Middle frontal gyrus (tissue), 1 donor: ENCODE results near the gene MAPK8IP2.
"Not testable (repeated sequence)": the region's sequence is repeated elsewhere in the genome, so short reads cannot be mapped to it uniquely, and the experiment has no call there.

ENCODE experiments used
- DNase-seq: peaks from one replicate; pipeline ENCODE4 v3.0.0-alpha.2; 2015; ENCODE audit warnings: low spot score; ENCODE audit errors: extremely low spot score

MAPK8IP2 gene

GRCh38 chr22:50635591-50635990, 35.0 kb downstream of the MAPK8IP2 start:
- DNase-seq, result no peak

DNA sequence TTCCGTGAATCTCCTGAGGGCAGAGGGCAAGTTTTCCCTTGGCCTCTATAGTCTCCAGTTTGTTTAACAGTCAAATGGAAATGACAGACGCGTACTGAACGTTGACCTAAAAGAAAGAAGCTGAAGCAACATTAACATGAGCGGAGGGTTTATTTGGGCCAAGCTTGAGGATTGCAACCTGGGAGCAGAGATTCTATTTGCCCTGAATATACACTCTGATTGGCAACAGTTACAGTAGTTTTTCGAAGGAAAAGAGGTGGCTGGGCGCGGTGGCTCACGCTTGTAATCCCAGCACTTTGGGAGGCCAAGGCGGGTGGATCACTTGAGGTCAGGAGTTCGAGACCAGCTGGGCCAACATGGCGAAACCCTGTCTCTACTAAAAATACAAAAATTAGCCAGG, 39.7 kb downstream of the MAPK8IP2 start:
- DNase-seq, result not testable (repeated sequence)

DNA sequence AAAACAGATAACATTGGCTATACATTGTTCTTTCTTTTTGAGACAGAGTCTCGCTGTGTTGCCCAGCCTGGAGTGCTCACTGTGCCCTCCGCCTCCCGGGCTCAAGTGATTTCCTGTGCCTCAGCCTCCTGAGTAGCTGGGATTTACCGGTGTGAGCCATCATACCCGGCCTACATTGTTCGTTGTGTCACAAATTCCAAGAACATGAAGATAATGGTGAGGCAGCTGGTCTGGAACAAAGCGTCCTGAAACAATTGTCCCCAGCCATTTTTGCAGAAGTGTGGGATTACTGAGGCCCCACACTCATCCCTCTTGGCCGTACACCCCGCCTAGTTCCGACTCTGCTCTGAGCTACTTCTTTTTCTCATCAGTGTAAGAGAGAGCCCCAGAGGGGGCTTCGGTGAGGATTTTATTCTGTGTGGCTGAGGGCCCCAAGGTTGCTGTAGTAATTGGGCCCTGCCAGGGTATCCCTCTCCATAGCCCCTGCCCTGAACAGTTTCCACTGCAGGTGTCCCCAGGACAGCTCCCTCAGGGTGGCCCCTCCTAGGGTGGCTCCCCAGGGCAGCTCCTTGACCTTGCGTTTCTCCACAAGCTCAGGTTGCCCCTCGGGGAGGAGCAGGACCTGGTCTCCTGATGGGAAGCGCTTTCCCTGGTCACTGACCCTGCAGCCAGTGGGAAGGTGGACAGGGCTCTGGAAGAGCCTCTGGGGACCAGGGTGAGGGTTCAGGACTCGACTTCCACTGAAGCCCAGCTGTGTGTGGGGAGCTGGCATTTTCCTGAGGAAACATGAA, 40.5 kb downstream of the MAPK8IP2 start:
- no peak for DNase-seq

- no peak for DNase-seq
Observed at GRCh38 chr22:50641696-50642607, 41.4 kb downstream of the MAPK8IP2 start.

- DNase-seq, result not testable (repeated sequence)
Observed at GRCh38 chr22:50643021-50643820, 42.6 kb downstream of the MAPK8IP2 start.

GRCh38 chr22:50643821-50644101, 43.2 kb downstream of the MAPK8IP2 start:
- DNase-seq, result not testable (repeated sequence)

- DNase-seq, result no peak
Observed at GRCh38 chr22:50653256-50653655, 52.7 kb downstream of the MAPK8IP2 start.

GRCh38 chr22:50654664-50655063, 54.1 kb downstream of the MAPK8IP2 start:
- not testable (repeated sequence) for DNase-seq

DNA sequence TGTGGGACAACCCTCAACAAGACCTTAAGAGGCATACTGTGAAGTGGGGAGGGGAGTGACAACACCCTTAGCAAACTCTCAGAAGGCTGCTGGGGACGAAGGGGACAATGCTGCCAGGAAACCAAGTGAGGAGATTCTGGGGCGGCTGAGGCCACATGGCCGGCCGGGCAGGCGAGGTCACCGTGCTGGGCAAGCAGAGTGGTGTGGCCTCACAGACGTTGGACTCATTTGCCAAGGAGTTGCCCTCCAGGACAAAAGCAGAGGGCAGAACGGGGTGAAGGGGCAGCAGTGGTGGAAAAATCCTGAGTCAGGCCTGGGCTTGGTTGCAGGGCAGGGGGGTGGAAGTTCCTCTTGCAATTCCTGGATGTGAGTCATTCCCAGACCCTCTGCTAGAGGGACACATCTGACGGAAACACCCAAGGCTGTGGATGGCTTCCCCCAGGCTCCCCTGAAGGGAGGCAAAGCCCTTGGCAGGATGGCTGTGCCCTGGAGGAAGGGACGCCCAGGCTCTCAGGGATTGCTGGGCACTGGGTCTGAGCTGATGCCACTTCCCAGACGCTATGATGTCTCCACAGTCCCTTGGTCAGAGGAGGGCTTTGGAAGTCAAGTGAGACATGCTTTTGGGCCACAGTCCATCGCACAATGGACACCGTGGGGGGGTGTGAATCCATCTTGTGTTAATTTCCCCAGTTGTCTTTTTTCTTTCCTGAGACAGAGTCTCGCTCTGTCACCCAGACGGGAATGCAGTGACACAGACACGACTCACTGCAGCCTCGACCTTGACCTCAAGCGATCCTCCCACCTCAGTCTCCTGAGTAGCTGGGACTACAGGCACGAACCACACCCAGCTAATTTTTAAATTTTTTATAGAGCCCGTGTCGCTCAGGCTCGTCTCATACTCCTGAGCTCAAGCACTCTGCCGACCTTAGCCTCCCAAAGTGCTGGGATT, 55.8 kb downstream of the MAPK8IP2 start:
- no peak for DNase-seq

DNA sequence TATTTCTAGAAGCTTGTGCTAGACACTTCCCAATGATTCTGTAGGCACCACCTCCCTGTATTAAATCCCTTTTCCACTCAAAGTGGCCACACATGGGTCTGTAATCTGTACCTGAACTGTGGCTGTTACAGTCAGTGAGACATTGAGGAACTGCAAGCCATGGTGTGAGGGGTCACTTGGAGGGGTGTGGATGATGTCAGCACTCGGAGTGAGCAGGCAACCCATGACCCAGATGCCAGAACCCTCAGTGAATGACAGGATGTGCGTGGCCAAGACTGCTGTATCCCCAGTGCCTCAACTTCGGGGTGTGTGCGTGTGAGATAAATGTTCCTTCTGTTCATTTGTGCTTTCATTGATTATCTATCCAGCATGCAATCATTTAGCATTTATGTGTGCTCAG, 57.3 kb downstream of the MAPK8IP2 start:
- no peak for DNase-seq

DNA sequence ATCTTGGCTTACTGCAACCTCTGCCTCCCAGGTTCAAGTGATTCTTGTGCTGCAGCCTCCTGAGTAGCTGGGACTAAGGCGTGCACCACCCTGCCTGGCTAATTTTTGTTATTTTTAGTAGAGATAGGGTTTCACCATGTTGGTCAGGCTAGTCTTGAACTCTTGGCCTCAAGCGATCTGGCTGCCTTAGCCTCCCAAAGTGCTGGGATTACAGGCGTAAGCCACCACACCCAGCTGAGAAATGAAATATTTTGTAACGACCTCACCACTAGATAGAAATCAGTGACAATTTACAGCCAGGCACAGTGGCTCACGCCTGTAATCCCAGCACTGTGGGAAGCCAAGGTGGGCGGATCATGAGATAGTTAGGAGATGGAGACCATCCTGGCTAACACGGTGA, 59.1 kb downstream of the MAPK8IP2 start:
- not testable (repeated sequence) for DNase-seq

GRCh38 chr22:50660306-50660705, 59.7 kb downstream of the MAPK8IP2 start:
- no peak for DNase-seq
